Activated CD4-positive, alpha-beta T cell treated with anti-CD3 and anti-CD28 coated beads for 48 hours (primary cell): ENCODE results near the gene PODN.
A peak's percentile ranks its signal among the peaks of the same experiment; 100 is the strongest.

ENCODE experiments used
- DNase-seq: peaks from one replicate; pipeline ENCODE4 v3.0.0-alpha.2; 2020

PODN gene, protein sequence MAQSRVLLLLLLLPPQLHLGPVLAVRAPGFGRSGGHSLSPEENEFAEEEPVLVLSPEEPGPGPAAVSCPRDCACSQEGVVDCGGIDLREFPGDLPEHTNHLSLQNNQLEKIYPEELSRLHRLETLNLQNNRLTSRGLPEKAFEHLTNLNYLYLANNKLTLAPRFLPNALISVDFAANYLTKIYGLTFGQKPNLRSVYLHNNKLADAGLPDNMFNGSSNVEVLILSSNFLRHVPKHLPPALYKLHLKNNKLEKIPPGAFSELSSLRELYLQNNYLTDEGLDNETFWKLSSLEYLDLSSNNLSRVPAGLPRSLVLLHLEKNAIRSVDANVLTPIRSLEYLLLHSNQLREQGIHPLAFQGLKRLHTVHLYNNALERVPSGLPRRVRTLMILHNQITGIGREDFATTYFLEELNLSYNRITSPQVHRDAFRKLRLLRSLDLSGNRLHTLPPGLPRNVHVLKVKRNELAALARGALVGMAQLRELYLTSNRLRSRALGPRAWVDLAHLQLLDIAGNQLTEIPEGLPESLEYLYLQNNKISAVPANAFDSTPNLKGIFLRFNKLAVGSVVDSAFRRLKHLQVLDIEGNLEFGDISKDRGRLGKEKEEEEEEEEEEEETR

DNA sequence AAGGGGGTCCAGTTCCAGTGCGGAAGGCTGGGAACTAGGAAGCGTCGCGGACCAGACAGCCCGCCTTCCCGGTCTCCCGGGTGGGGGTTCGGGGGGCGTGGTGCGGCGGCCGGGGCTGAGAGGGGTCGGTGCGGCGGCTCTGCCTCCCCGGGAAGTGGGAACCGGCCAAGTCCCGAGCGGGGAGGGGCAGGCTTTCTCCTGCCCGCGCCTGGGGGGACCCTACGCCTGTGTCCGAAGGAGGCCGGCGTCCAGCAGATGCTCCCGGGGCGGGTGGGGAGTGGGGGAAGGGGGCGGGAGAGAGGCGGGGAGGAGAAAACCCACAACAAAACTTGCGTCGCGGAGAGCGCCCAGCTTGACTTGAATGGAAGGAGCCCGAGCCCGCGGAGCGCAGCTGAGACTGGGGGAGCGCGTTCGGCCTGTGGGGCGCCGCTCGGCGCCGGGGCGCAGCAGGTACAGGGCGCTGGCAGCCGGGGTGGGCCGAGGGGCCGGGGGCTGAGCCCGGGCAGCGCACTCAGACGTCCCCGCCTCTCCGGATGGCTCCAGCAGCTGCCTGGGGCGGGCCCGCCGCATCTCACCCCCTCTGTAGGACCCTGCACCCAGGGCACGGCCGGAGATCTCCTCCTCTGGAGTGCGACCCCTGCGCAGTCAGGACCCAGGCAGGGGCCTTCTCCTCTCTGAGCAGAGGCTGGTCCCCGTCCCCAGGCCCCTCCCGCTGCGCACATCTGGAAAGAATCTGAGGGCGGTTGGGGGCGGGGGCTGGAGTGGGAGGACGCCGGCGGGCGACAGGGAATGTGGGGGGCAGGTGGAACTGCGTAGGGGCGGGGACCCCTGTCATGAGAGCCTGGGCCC, at the start of gene PODN:
TSS of gene PODN (plus strand) at position 355 of the 849 bp plus-strand sequence. CDS start 7,643 bp downstream, outside the sequence.
- peak; percentile 30 for DNase-seq

DNA sequence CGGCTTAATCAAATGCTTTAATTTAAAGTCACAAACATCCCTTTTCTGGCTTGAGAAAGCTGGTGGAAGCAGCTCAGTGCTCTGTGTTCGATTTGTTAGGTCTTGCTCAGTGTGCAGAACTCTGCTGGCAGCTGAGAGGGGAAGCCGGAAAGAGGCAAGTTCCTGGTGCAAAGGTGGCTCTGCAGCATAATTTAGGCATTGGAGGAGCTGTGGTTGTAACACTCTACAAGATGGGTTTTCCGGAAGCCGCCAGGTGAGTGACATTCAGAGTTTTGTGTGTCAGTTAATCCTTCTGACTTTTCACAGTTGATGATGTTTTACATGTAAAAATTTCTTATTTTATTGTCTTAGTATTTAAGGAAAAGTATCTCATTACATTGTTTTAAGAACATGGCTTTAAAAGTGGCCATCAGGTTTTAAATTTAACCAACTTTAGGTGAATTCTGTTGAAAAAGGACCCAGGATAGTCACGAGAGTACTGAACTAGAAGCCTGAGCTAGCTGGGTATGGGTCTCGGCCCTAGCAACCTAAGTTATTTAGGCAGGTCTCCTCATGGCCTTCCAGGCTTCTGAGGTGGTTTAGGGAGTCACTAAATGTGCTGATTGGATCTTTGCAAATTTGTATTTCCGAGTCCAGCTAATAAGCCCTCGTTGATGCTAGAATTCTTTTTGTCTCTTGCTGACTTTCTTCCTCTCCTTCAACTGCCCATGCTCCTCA, 47.1 kb upstream of the PODN start:
- peak; percentile 82 for DNase-seq

DNA sequence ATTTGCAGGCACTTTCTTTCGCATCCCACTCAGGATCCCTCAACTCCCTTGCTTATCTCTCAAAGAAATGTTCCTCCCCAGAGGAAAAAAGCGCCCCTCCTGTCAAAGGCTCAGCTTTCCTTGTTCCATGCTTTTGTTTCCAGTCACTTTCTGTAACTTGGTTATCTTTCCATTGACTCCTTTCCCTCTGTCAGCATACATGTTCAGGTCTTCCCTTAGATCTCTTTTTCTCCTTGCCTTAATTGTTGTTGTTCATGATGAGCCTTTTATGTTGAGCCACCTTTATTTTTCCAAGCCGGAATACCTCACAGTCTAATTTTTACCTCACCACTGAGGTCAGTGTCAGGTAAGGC, 46.5 kb upstream of the PODN start:
- no peak for DNase-seq

DNA sequence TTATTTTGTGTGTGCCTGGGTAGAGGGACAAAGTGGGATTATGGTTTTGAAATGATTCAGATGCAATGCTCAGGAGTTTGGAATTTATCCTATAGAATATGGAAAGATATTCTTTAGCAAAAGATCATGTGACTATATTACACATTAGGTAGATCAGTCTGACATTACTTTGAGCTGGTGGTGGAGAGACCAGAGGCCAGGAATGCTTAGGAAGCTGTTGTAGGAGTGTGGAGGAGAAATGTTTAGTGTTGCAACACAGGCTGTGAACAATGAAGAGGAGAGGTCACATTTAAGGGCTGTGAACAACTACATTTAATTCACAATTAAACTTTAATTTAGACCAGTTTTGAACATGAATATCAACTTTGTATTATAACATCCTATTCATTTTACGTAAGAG, 45.3 kb upstream of the PODN start:
- no peak for DNase-seq

DNA sequence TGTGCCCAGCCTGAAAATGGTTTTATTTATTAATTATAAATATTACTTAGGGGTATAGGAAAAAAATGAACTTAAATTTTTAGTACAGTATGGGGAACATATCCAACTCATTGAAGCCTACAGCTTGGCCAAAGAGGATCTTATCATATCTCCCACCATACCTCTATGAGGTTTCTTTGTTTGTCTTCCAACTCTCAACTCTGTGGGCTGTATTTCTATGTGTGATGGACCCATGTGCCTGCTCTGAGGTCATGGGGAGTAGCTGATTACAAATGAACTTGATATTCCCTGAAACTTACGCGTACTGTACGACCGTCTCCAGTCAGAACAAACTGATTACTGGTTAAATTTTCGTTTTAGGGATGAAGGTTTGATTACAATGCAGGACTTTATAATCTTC, 41.4 kb upstream of the PODN start:
- DNase-seq, result no peak

DNA sequence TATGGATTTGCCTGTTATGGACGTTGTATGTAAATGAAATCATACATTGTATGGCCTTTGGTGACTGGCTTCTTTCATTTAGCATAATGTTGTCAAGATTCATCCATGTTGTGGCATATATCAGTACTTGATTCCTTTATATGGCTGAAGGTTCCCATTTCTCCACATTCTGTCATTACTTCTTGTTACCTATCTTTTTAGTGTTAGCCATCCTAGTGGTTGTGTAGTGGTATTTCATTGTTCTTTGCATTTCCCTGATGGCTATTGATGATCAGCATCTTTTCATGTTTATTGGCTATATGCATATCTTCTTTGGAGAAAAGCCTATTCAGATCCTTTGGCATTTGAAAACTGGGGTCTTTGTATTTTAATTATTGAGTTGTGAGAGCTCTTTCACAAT, 39.8 kb upstream of the PODN start:
- DNase-seq, result no peak

DNA sequence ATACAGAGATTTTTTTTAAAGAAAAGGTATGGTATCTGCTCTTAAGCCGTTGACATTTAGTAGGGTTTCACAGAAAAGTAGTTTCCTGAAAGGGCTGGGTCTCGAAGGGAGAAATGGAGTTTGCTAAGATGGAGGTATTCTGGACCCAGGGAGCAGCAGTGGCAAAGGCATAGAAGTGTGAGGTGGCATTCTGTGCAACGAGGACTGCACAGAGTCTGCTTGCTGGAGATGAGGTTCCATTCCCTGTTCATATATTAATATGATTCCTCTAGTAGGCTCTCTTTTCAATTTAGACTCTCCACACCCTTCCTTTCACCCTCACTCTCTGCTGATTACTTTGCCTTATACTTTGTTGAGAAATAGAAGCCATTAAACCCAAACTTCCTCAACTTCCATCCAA, 38.5 kb upstream of the PODN start:
- no peak for DNase-seq

DNA sequence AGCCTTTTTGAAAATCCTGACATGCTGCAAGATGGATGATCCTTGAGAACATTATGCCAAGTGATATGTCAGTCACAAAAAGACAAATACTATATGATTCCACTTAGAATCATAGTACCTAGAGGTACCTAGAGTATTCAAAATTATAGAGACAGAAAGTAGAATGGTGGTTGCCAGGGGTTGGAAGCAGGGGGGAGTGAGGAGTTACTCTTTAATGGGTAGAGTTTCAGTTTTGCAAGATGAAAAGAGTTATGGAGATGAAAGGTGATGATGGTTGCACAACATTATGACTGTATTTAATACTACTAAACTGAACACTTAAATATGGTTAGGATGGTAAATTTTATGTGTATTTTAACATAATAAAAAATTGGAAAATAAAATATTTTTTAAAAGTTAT, 37.9 kb upstream of the PODN start:
- no peak for DNase-seq

DNA sequence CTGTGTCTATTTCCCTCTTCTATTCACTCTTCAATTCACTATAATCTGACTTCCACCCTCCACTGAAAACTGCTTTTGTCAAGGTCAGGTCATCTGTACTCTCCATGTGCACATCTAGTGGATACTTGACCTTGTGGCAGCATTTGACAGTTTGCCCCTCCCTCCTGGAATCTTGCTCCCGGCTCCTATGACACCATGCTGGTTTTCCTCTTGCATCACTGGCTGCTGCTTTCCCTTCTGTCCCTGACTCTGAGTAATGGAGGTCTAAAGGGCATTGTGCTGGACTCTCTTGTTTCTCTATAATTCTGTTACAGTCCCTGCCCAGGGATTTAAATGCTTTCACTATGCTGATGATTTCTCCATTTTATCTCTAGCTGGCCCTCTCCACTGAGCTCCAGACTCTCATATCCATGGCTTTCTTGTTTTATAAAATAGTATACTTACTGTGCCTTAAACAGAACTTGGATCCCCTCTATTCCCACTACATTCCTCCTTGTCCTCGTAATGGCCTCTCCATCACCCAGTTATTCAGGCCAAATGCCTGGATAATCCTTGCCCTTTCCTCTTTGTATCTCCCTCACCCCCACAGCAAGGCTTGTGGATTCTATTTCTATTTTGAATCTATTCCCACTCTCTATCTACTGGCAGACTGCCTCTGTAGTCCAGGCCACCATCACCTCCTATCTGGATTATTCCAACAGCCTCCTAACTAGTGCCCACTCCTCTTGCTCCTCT, 36.8 kb upstream of the PODN start:
- no peak for DNase-seq

DNA sequence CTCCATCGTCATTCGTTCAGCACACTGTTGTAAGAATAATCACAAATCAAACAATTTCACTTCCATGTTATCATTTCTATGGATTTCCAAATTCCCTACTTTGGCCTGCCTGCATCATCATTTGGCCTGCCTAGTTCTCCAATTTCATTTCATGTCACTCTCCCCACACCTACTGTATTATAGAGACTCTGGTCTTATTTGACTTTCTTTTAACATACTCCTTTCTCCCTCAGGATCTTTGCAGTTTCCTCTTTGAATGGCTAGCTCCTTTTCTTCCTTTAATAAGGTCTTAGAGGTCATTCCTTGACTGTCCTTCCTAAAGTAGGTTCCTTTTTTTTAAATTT, 36.3 kb upstream of the PODN start:
- DNase-seq, result no peak

DNA sequence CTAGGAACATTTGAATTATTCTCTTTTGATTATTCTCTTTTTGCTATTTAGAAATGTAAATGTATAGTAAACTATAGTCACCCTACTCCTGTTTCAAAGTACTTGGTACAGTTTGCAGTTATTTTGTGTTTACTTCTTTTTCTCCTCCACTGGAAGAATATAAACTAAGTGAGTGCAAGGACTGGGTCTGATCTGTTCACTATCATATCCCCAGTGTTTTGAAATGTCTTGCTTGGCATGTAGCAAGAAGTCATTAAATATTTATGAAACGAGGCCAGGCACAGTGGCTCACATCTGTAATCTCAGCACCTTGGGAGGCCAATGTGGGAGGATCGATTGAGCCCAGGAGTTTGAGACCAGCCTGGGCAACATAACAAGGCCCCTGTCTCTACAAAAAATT, 35.8 kb upstream of the PODN start:
- no peak for DNase-seq

DNA sequence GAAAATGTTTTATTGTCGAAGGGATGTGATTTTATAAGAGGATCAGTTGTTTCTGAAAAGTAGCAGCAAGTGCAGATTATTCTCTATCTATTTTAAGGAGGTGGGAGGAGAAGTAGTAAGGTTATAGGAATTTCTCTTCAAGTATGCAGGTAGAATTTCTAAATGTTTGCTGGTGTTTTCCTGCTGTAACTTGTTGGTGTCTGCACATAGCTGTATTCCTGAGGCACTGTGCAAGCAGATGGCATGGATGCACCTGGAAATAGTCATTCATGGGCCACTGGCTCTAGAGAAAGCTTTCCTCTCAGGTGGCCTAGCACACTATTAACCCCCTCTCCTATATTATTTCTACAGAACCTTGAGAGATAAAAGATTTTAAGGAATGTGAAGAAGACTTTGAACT, 30.3 kb upstream of the PODN start:
- DNase-seq, result no peak

DNA sequence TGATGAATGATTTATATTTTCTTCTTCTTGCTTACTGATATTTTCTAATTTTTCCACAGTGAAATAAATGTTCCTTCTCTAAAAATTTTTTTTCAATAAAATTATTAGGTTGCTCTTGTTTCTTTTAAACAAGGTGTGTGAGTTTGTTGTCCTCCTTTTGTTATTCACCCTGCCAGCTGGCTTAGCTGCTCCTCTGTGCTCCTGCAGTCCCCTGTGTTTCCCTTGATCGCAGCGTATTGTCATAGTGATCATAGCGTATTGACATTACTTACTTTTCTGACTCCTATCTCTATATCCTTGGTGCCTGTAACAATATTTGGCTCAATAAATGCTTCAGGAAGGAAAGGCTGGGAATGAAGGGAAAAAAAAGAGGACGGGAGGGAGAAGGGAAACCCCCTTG, 24.9 kb upstream of the PODN start:
- no peak for DNase-seq

DNA sequence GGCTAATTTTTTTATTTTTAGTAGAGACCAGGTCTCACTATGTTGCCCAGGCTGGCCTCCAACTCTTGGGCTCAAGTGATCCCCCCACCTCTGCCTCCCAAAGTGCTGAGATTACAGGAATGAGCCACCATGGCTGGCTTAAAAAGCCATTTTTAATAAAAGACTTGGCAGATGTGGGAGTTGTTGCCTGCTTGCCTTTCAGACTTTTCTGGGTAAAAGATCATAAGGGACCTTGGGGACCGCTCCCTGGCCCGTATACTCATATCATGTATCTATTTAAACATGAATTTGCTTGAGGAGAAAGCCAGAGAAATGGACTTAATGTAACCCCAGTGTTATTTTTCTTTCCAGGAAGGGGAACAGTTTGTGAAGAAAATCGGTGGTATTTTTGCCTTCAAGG, 23.4 kb upstream of the PODN start:
- DNase-seq, result no peak

DNA sequence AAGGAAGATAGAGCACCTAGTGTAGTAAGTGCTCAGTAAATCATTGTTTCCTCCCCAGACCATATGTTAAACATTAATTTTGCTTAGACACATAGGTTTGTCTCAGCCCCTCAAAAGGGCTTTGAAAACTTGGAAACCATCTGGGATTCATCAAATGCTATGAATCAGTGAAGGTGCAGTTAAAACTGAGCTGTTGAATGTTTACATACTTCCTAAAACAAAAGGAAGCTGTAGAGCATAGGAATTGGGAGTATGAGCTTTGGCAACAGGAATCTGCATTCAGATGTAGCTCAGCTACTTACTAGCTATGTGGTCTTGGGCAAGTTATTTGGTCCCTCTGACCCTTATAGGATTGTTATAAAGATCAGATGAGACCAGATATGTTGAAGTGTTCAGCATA, 18.7 kb upstream of the PODN start:
- DNase-seq, result no peak

DNA sequence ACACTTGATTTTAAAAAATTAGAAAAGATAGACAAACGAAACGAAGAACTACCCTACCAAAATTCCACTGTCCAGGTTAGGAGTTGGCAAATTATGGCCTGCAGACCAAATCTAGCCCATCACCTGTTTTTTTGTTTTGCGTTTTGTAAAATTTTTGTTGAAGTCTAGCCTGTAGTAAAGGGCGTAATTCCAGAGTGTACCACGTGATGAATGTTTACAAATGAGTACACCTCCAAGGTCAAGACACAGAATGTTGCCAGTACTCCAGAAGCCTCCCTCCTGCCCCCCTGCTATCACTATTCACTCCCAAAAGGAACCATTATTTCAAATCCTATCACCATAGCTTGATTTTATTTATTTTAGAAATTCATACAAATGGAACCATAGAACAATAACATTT, 17.1 kb upstream of the PODN start:
- DNase-seq, result no peak

DNA sequence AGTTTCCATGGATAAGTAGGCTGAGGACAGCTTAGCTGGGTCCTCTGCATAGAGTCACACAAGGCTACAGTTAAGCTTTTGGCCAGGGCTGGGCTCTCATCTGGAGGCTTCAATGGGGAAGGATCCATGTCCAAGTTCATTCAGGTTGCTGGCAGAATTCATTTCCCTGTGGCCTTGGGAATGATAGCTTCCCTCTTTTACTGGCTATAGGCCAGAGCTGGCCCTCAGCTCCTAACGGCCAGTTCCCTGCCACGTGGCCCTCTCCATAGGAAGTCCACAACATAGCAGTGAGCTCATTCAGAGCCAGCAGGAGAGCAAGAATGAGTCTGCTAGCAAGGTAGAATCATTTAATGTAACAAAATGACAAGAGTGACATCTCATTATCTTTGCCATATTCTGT, 15.1 kb upstream of the PODN start:
- DNase-seq, result no peak

DNA sequence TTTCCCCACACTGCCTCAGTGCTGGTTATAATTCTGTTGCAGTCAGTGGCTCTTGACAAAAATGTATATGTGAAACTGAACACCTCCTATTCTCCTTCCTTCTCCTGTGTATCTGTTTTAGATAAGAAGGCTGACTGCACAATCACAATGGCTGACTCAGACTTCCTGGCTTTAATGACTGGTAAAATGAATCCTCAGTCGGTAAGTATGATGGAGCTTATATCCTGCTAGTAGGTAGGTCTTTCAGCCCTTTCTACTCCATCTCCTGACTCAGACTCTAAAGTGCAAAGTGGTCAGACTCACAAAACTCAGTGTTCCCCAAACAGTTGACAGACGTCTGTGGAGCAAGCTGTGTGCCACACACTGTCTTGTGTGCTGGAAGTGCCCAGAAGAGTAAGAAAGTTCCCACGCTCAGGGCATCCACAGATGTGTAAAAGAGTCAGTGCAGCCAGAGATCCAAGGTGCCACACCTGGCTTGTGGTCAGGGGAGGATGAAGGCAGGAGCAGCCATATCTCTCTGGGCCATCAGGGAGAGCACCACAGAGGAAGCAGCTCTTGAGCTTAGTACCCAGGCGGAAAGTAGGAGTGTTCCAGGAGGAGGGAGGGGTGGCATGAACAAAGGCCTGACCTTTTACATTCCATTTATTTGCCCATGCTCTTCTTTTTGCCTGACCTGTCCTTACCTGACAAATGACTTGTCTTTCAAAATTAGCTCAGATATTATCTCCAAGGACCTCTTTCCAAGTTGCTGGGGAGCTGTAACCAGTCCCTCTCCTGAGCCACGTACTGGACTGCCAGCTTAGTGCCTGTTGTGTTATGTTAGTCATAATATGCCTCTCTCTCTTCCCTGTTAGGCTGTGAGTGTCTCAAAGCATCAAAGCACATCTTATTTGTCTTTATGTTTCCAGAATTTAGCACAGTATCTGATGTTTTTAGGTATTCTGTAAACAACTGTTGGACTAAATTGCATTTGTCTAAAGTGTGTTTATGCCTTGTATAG, 14.0 kb upstream of the PODN start:
- peak; percentile 15 for DNase-seq

DNA sequence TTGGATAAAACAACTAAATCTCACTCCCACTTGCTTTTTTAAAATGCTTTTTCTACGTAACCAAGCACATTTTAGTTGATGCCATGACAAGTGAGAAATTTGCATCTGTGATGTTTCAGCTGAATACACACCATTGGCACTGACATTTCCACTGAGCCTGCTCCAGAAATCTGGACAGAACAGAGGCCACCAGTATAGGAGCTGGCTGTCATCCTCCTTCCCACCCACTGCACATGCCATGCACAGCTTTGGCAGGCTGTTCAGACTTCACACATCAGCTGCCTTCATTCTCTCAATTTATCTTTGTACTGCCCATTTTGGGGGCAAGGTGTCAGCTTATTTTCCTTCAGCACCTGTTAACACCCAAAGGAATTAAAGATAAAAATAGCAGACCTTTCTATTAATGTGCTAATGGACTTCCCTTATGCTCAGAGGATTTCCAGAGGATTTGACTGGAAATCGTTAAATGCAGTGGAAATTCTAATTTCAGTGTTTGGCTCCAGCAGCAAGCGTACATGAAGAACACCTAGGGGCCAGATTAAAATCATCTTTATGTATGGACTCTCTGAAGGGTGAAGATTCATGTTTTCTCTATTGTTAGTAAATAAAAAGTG, 12.9 kb upstream of the PODN start:
- no peak for DNase-seq

DNA sequence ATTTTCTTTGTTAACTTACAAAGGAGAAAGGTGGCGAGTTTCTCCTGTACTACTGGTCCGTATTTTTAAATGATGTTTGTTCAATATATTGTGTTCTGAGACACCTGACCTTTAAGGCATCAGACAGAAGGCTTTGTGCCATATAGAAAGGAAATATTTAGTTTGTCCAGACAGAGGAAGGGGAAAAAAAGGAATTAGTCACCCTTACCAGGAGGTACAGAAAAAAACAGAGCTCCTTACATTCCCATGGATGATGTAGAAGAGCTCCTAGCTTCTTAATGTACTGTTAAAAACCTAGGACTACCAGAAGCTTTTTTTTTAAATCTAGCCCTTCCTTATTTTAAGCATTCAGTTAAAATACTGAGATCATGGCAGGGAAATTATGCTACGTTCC, 12.4 kb upstream of the PODN start:
- DNase-seq, result no peak

DNA sequence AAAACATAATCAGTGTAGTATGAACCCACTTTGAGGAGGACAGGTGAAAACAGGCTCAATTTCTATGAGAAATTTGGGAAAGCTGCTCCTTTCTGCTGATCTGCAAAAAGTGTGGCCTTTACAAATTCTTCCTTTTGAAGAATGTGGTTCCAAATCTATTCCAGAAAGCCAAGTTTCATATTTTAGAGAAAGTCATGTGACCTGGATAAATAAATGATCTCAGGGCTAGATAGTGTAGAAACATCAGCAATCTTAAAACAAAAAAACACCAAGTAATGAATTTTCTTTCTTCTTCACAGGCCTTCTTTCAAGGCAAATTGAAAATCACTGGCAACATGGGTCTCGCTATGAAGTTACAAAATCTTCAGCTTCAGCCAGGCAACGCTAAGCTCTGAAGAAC, 11.7 kb upstream of the PODN start:
- DNase-seq, result no peak
